Body of pancreas (tissue), 4 donors: ENCODE measurements around the gene ADGRV1.

ENCODE experiments used
- CTCF ChIP-seq, 7 experiments: fragments of 450-650 bp in 4 of 7; fragments of 200-600 bp in 3 of 7; sonication (generic) in 3 of 7; IDR thresholded peaks; one replicate each; pipeline ENCODE4 v1.5.1; 2016 to 2019; ENCODE audit warnings: antibody characterized with exemption in 7 of 7
- POLR2A ChIP-seq, 3 donors: fragments of 450-650 bp; IDR thresholded peaks; one replicate each; pipeline ENCODE4 v1.6.1; 2016; ENCODE audit warnings: antibody characterized with exemption in 3 of 3, mild to moderate bottlenecking in 2 of 3

GRCh38 chr5:90917928-90918668, 359.5 kb downstream of the ADGRV1 start:
- TF ChIP-seq CTCF (IDR thresholded peaks at IDR 0.05), result no peak
- no peak for TF ChIP-seq POLR2A (IDR thresholded peaks at IDR 0.05)
